Skeletal muscle tissue (tissue), 4 donors: ENCODE measurements around the gene BABAM2. TPM values are rescaled to one million over a fixed set of nuclear protein-coding genes. Genes with fewer than 3 reads are reported as not detected.
"Not testable (repeated sequence)": the region's sequence is repeated elsewhere in the genome, so short reads cannot be mapped to it uniquely, and the experiment has no call there.

ENCODE experiments used
- H3K27ac ChIP-seq: one replicate; pipeline ENCODE4 v1.7.0; 2013; ENCODE audit warnings: mild to moderate bottlenecking, low read depth, low read length, inconsistent platforms
- H3K27me3 ChIP-seq, 3 donors: one replicate each; pipeline ENCODE4 v1.7.0; 2013; ENCODE audit warnings: low read length in 3 of 3; ENCODE audit not compliant: control insufficient read depth in 3 of 3, insufficient read depth in 3 of 3
- H3K36me3 ChIP-seq, 3 donors: one replicate each; pipeline ENCODE4 v1.7.0; 2013; ENCODE audit warnings: low read length in 3 of 3; ENCODE audit not compliant: control insufficient read depth in 3 of 3, insufficient read depth in 3 of 3
- H3K4me1 ChIP-seq, 3 donors: one replicate each; pipeline ENCODE4 v1.7.0; 2013; ENCODE audit warnings: low read length in 3 of 3, mild to moderate bottlenecking in 3 of 3; ENCODE audit not compliant: control insufficient read depth in 3 of 3, insufficient read depth in 3 of 3
- H3K4me3 ChIP-seq, 3 donors: one replicate each; pipeline ENCODE4 v1.7.0; 2013; ENCODE audit warnings: low read length in 3 of 3
- H3K9ac ChIP-seq, 3 donors: one replicate each; pipeline ENCODE4 v1.7.0; 2013; ENCODE audit warnings: low read length in 3 of 3, mild to moderate bottlenecking in 3 of 3, moderate library complexity in 2 of 3, low read depth in 1 of 3
- H3K9me3 ChIP-seq, 3 donors: one replicate each; pipeline ENCODE4 v1.7.0; 2013; ENCODE audit warnings: low read length in 3 of 3; ENCODE audit not compliant: control insufficient read depth in 3 of 3
- total RNA-seq: library from RNA; depleted of rRNA; stranded (reverse); fragments of >200 nt; gene quantifications from one replicate; pipeline ENCODE4 v1.2.3, GENCODE V29; 2014
- donor health status: Osteomylitis.

BABAM2 gene
- total RNA-seq, 1 donor from 2014 or later = 24.0 TPM

- Histone ChIP-seq H3K27ac (peak overlapping the region; percentile 98), H3K4me1 (peaks cover 50 to 56% (median 52%) of the 10 kb centered on the region in 3 donors), H3K9ac (peak overlapping the region; percentile 82 to 88 (median 84)), H3K4me3 (peak overlapping the region in 1 of 3 donors; percentile 36), H3K27me3 (no peaks in the 10 kb centered on the region), H3K9me3 (no peaks in the 10 kb centered on the region), H3K36me3 (no peaks in the 10 kb centered on the region)
These were observed 442.2 kb downstream of the BABAM2 start for GRCh38 chr2:28332696-28333095.

GRCh38 chr2:28333606-28334526 lies 443.3 kb downstream of the BABAM2 start:
- no peaks in the 10 kb centered on the region for H3K27me3 ChIP-seq
- H3K4me3 ChIP-seq = peak overlapping the region in 2 of 3 donors; percentile 31 to 45
- peaks cover 54 to 63% (median 61%) of the 10 kb centered on the region in 3 donors for H3K4me1 ChIP-seq
- H3K27ac ChIP-seq = peak overlapping the region; percentile 98
- H3K9me3 ChIP-seq = no peaks in the 10 kb centered on the region
- no peaks in the 10 kb centered on the region for H3K36me3 ChIP-seq
- peak overlapping the region; percentile 82 to 88 (median 84) for H3K9ac ChIP-seq

GRCh38 chr2:28334527-28334894 lies 444.0 kb downstream of the BABAM2 start:
- Histone ChIP-seq H3K4me1 (peaks cover 57 to 68% (median 64%) of the 10 kb centered on the region in 3 donors), H3K36me3 (no peaks in the 10 kb centered on the region), H3K9me3 (no peaks in the 10 kb centered on the region), H3K4me3 (peak overlapping the region in 2 of 3 donors; percentile 31 to 45), H3K27ac (peak overlapping the region; percentile 98), H3K27me3 (no peaks in the 10 kb centered on the region), H3K9ac (peak overlapping the region; percentile 60 to 88 (median 84))

GRCh38 chr2:28335265-28335664 lies 444.7 kb downstream of the BABAM2 start:
- not testable (repeated sequence) for H3K27me3 ChIP-seq, H3K9ac ChIP-seq, H3K36me3 ChIP-seq, H3K9me3 ChIP-seq, H3K4me3 ChIP-seq
- H3K4me1 ChIP-seq = peaks cover 57 to 68% (median 67%) of the 10 kb centered on the region in 3 donors
- H3K27ac ChIP-seq = peak overlapping the region; percentile 98

- no peak overlapping the region for H3K9ac ChIP-seq
- H3K9me3 ChIP-seq = no peaks in the 10 kb centered on the region
- no peak overlapping the region for H3K4me3 ChIP-seq
- no peaks in the 10 kb centered on the region for H3K36me3 ChIP-seq
- H3K27ac ChIP-seq = no peak overlapping the region
- peaks cover 57 to 68% (median 67%) of the 10 kb centered on the region in 3 donors for H3K4me1 ChIP-seq
- no peaks in the 10 kb centered on the region for H3K27me3 ChIP-seq
These were observed 445.1 kb downstream of the BABAM2 start for GRCh38 chr2:28335666-28336065.

GRCh38 chr2:28336264-28336980 lies 445.9 kb downstream of the BABAM2 start:
- H3K9me3 ChIP-seq = no peaks in the 10 kb centered on the region
- H3K27me3 ChIP-seq = no peaks in the 10 kb centered on the region
- no peak overlapping the region for H3K27ac ChIP-seq
- peaks cover 57 to 73% (median 70%) of the 10 kb centered on the region in 3 donors for H3K4me1 ChIP-seq
- peak overlapping the region; percentile 2 to 44 (median 25) for H3K9ac ChIP-seq
- no peak overlapping the region for H3K4me3 ChIP-seq
- H3K36me3 ChIP-seq = no peaks in the 10 kb centered on the region

- Histone ChIP-seq H3K4me3 (no peak overlapping the region), H3K27ac (no peak overlapping the region), H3K4me1 (peaks cover 60 to 79% (median 75%) of the 10 kb centered on the region in 3 donors), H3K36me3 (no peaks in the 10 kb centered on the region), H3K27me3 (no peaks in the 10 kb centered on the region), H3K9me3 (no peaks in the 10 kb centered on the region), H3K9ac (peak overlapping the region; percentile 2 to 44 (median 25))
These were observed 446.6 kb downstream of the BABAM2 start for GRCh38 chr2:28336982-28337627.

- peak overlapping the region; percentile 10 to 41 (median 30) for H3K4me3 ChIP-seq
- peak overlapping the region; percentile 61 for H3K27ac ChIP-seq
- H3K36me3 ChIP-seq = no peaks in the 10 kb centered on the region
- H3K9me3 ChIP-seq = no peaks in the 10 kb centered on the region
- H3K9ac ChIP-seq = peak overlapping the region; percentile 50 to 75 (median 51)
- peaks cover 60 to 79% (median 73%) of the 10 kb centered on the region in 3 donors for H3K4me1 ChIP-seq
- H3K27me3 ChIP-seq = no peaks in the 10 kb centered on the region
These were observed 447.7 kb downstream of the BABAM2 start for GRCh38 chr2:28338046-28338817.

GRCh38 chr2:28338831-28339321 lies 448.3 kb downstream of the BABAM2 start:
- Histone ChIP-seq H3K4me3 (peak overlapping the region in 1 of 3 donors; percentile 30), H3K9me3 (no peaks in the 10 kb centered on the region), H3K27me3 (no peaks in the 10 kb centered on the region), H3K36me3 (no peaks in the 10 kb centered on the region), H3K27ac (peak overlapping the region; percentile 61), H3K9ac (peak overlapping the region in 2 of 3 donors; percentile 51 to 75), H3K4me1 (peaks cover 55 to 79% (median 71%) of the 10 kb centered on the region in 3 donors)
